Measurements from ENCODE around the gene SH3D19.
"Not testable (repeated sequence)": the region's sequence is repeated elsewhere in the genome, so short reads cannot be mapped to it uniquely, and the experiment has no call there.

SH3D19 gene

GRCh38 chr4:151325111-151325948, at the start of gene SH3D19:
Gene SH3D19 (minus strand): TSS chr4:151325605. CDS start chr4:151325352, 253 bp downstream.
- DNase-seq, result no peak

GRCh38 chr4:151362404-151363164, 37.2 kb upstream of the SH3D19 start:
- DNase-seq, result no peak

- DNase-seq, result no peak
These were observed 36.6 kb upstream of the SH3D19 start for GRCh38 chr4:151361966-151362365.

- DNase-seq, result no peak
These were observed 35.7 kb upstream of the SH3D19 start for GRCh38 chr4:151361126-151361525.

GRCh38 chr4:151359576-151359975, 34.2 kb upstream of the SH3D19 start:
- DNase-seq, result no peak

GRCh38 chr4:151358266-151358665, 32.9 kb upstream of the SH3D19 start:
- DNase-seq, result no peak

GRCh38 chr4:151356510-151356909, 31.1 kb upstream of the SH3D19 start:
- no peak for DNase-seq

- DNase-seq, result no peak
These were observed 29.8 kb upstream of the SH3D19 start for GRCh38 chr4:151355155-151355554.

GRCh38 chr4:151347490-151348235, 22.3 kb upstream of the SH3D19 start:
- DNase-seq, result no peak

GRCh38 chr4:151344948-151345347, 19.5 kb upstream of the SH3D19 start:
- no peak for DNase-seq

GRCh38 chr4:151340751-151341385, 15.5 kb upstream of the SH3D19 start:
- DNase-seq, result no peak

GRCh38 chr4:151339467-151339866, 14.1 kb upstream of the SH3D19 start:
- DNase-seq, result no peak

GRCh38 chr4:151331276-151332042, 6.1 kb upstream of the SH3D19 start:
- DNase-seq, result no peak

GRCh38 chr4:151329217-151330007, 4.0 kb upstream of the SH3D19 start:
- no peak for DNase-seq

- DNase-seq, result no peak
These were observed 493 bp upstream of the SH3D19 start for GRCh38 chr4:151325949-151326246.

GRCh38 chr4:151324752-151325110, 674 bp downstream of the SH3D19 start:
- no peak for DNase-seq

GRCh38 chr4:151324124-151324751, 1.2 kb downstream of the SH3D19 start:
- no peak for DNase-seq

GRCh38 chr4:151323667-151324066, 1.7 kb downstream of the SH3D19 start:
- DNase-seq, result no peak

- DNase-seq, result no peak
These were observed 2.8 kb downstream of the SH3D19 start for GRCh38 chr4:151322570-151322969.

GRCh38 chr4:151322161-151322560, 3.2 kb downstream of the SH3D19 start:
- DNase-seq, result not testable (repeated sequence)

- no peak for DNase-seq
These were observed 3.8 kb downstream of the SH3D19 start for GRCh38 chr4:151321586-151321985.

All from NCI-H524 treated with DMSO at 0.1 percent for 48 hours (cell line).